Endothelial cell of umbilical vein (primary cell): Measurements from ENCODE around the gene CORO7. TPM values are rescaled to one million over a fixed set of nuclear protein-coding genes. Genes with fewer than 3 reads are reported as not detected.

Experiments
- BruUV-seq: library from RNA; stranded (reverse); fragments of 400-500 nt; replicated peaks from 2 replicates; lab custom pipeline; 2021; lab: Mats Ljungman, UMichigan
- CTCF ChIA-PET: fragments of 300-600, 350-600 bp; sonication (Branson Sonifier 250); formaldehyde crosslinking; loops from one replicate; lab custom pipeline; 2021; ENCODE audit warnings: antibody characterized with exemption, inconsistent platforms; lab: Charles Lee
- POLR2A ChIA-PET: fragments of 300-600, 350-600 bp; sonication (Branson Sonifier 250); formaldehyde crosslinking; loops from one replicate; lab custom pipeline; 2021; ENCODE audit warnings: antibody characterized with exemption, inconsistent platforms; lab: Charles Lee
- DNase-seq: peaks from one replicate; pipeline ENCODE4 v3.0.0-alpha.2; 2011; ENCODE audit warnings: low read depth, low spot score
- FAIRE-seq: peaks from 2 replicates; lab custom pipeline; 2011; peaks lifted over from hg19 to GRCh38; lab: Jason Lieb, UNC
- H2AFZ ChIP-seq: 2 replicates; pipeline ENCODE4 v1.6.0; 2012; ENCODE audit warnings: low read depth, low read length, control low read depth, inconsistent platforms
- H3K27ac ChIP-seq: 2 replicates; pipeline ENCODE4 v1.5.1; 2011; ENCODE audit warnings: low read depth, mild to moderate bottlenecking, control low read depth, low read length, moderate library complexity; ENCODE audit not compliant: insufficient read depth
- H3K27me3 ChIP-seq, 2 experiments: 2 replicates each; pipeline versions ENCODE4 v1.6.0 to v1.6.1; 2011; ENCODE audit warnings: low read length in 2 of 2, mixed read lengths in 1 of 2; ENCODE audit not compliant: control insufficient read depth in 2 of 2, insufficient read depth in 2 of 2
- H3K36me3 ChIP-seq, 2 experiments: 2 replicates in 1 of 2; 3 replicates in 1 of 2; pipeline ENCODE4 v1.5.1; 2011; ENCODE audit warnings: low read length in 2 of 2, mild to moderate bottlenecking in 1 of 2, moderate library complexity in 1 of 2; ENCODE audit not compliant: control insufficient read depth in 2 of 2, insufficient read depth in 2 of 2; ENCODE audit errors: extremely low read depth in 1 of 2
- H3K4me1 ChIP-seq: 3 replicates; pipeline ENCODE4 v1.5.1; 2011; ENCODE audit warnings: mild to moderate bottlenecking, low read length; ENCODE audit not compliant: control insufficient read depth, insufficient read depth; ENCODE audit errors: extremely low read depth
- H3K4me2 ChIP-seq: 2 replicates; pipeline ENCODE4 v1.6.1; 2011; ENCODE audit warnings: low read length, control low read depth, mixed read lengths; ENCODE audit not compliant: insufficient read depth
- H3K4me3 ChIP-seq, 3 experiments: fragments of 200-600 bp in 1 of 3; sonication (generic), shearing (Covaris generic) in 1 of 3; replicated peaks in 1 of 3; 2 replicates each; pipeline ENCODE4 v1.5.1; 2011 to 2016; ENCODE audit warnings: control low read depth in 3 of 3, low read length in 3 of 3, mild to moderate bottlenecking in 2 of 3, inconsistent platforms in 1 of 3, low read depth in 1 of 3, moderate library complexity in 1 of 3; ENCODE audit not compliant: insufficient read depth in 1 of 3
- H3K79me2 ChIP-seq: 2 replicates; pipeline ENCODE4 v1.6.0; 2012; ENCODE audit warnings: low read length, inconsistent platforms; ENCODE audit not compliant: control insufficient read depth, insufficient read depth
- H3K9ac ChIP-seq: replicated peaks from 2 replicates; pipeline ENCODE3; 2011; ENCODE audit warnings: low read length, control low read depth; ENCODE audit not compliant: insufficient read depth; ENCODE audit errors: extremely low read depth
- H3K9me1 ChIP-seq: replicated peaks from 3 replicates; pipeline ENCODE4 v1.6.0; 2011; ENCODE audit warnings: mild to moderate bottlenecking, low read length; ENCODE audit not compliant: control insufficient read depth, insufficient read depth; ENCODE audit errors: extremely low read depth
- H3K9me3 ChIP-seq: replicated peaks from 2 replicates; pipeline ENCODE4 v1.5.1; 2012; ENCODE audit warnings: low read length, inconsistent platforms; ENCODE audit not compliant: control insufficient read depth, insufficient read depth
- H4K20me1 ChIP-seq: replicated peaks from 2 replicates; pipeline ENCODE3; 2011; ENCODE audit warnings: mild to moderate bottlenecking, low read length; ENCODE audit not compliant: control insufficient read depth, insufficient read depth; ENCODE audit errors: extremely low read depth
- CTCF ChIP-seq, 2 donors: IDR thresholded peaks; 1 replicate in 1 of 2; 2 replicates in 1 of 2; pipeline ENCODE4 v1.5.1; 2011; ENCODE audit warnings: low read length in 2 of 2, mild to moderate bottlenecking in 2 of 2, moderate library complexity in 2 of 2, control low read depth in 1 of 2, inconsistent platforms in 1 of 2, low read depth in 1 of 2; ENCODE audit not compliant: insufficient read depth in 1 of 2; ENCODE audit errors: extremely low read depth in 1 of 2
- EZH2 ChIP-seq: IDR thresholded peaks from 2 replicates; pipeline ENCODE4 v1.6.1; 2012; ENCODE audit warnings: borderline replicate concordance, low read depth, mild to moderate bottlenecking, moderate library complexity, low read length, inconsistent platforms; ENCODE audit not compliant: severe bottlenecking
- FOS ChIP-seq: IDR thresholded peaks from 2 replicates; pipeline ENCODE4 v1.6.1; 2011; ENCODE audit warnings: mild to moderate bottlenecking, low read length, moderate library complexity, borderline replicate concordance; ENCODE audit not compliant: insufficient read depth
- GATA2 ChIP-seq: IDR thresholded peaks from 2 replicates; pipeline ENCODE4 v1.7.0; 2011; ENCODE audit warnings: low read depth, mild to moderate bottlenecking, moderate library complexity, mixed read lengths, low read length; ENCODE audit not compliant: insufficient read length, insufficient read depth
- JUN ChIP-seq: IDR thresholded peaks from 2 replicates; pipeline ENCODE4 v1.6.1; 2011; ENCODE audit warnings: borderline replicate concordance, low read depth; ENCODE audit not compliant: insufficient read length, insufficient read depth
- MAX ChIP-seq: IDR thresholded peaks from 2 replicates; pipeline ENCODE4 v1.6.1; 2011; ENCODE audit not compliant: insufficient read depth, insufficient read length
- MYC ChIP-seq: IDR thresholded peaks from one replicate; pipeline ENCODE4 v1.6.1; 2011; ENCODE audit warnings: mild to moderate bottlenecking, low read depth, low read length
- POLR2A ChIP-seq: IDR thresholded peaks from 2 replicates; pipeline ENCODE4 v1.6.1; 2012; ENCODE audit warnings: low read depth, mild to moderate bottlenecking, control low read depth, low read length
- POLR2AphosphoS5 ChIP-seq: IDR thresholded peaks from 2 replicates; pipeline ENCODE4 v1.6.1; 2012; ENCODE audit warnings: low read depth, mild to moderate bottlenecking, control low read depth, low read length, moderate library complexity; ENCODE audit not compliant: insufficient read depth
- dilution Hi-C: fragments of 300-500 bp; cut with MboI; formaldehyde crosslinking; loops from one replicate; pipeline ENCODE4 v1.15.0; 2019; ENCODE audit warnings: low sequenced_read_pairs; ENCODE audit not compliant: extremely low pct_ligation_motif_present
- intact Hi-C: fragments of 100-400 bp; cut with micrococcal nuclease; formaldehyde crosslinking; loops from one replicate; pipeline ENCODE4 v1.10.0; 2022
- polyA plus RNA-seq, 4 experiments: library from polyadenylated mRNA; depleted of rRNA in 3 of 4; stranded (reverse) in 3 of 4; unstranded in 1 of 4; fragments of >200 nt; gene quantifications; 2 replicates each; pipeline versions ENCODE4 v1.2.1 to v1.2.3, GENCODE V29; 2011 to 2012; ENCODE audit warnings: missing spikeins in 1 of 4
- total RNA-seq: library from RNA; stranded (reverse); gene quantifications from 2 replicates; pipeline ENCODE4 v1.2.3, GENCODE V29; 2021

CORO7 gene
- total and polyA plus RNA-seq, 2 donors (not counting 3 experiments of a cell fraction or from before 2014, with no cell fraction given) = 42.5 to 72.3 TPM

- Histone ChIP-seq H4K20me1 (no peaks in the 10 kb centered on the region), H3K27ac (no peak overlapping the region), H3K9me1 (no peaks in the 10 kb centered on the region), H3K27me3 (no peaks in the 10 kb centered on the region), H3K36me3 (peaks cover 0 to 16% of the 10 kb centered on the region in 2 experiments), H2AFZ (no peak overlapping the region), H3K4me3 (no peak overlapping the region), H3K9me3 (no peaks in the 10 kb centered on the region), H3K4me2 (no peak overlapping the region), H3K9ac (no peak overlapping the region), H3K4me1 (peaks cover 3% of the 10 kb centered on the region), H3K79me2 (no peaks in the 10 kb centered on the region)
- DNase-seq = no peak
- POLR2A ChIA-PET = no interaction called here
- dilution Hi-C loops = no loop called here
- no peak for TF ChIP-seq EZH2
- no peak for TF ChIP-seq MYC
- TF ChIP-seq FOS = no peak
- TF ChIP-seq POLR2AphosphoS5 = no peak
- TF ChIP-seq POLR2A = no peak
- no peak for TF ChIP-seq MAX
- no peak for TF ChIP-seq JUN
- TF ChIP-seq GATA2 = no peak
- TF ChIP-seq CTCF (IDR thresholded peaks at IDR 0.05; ENCODE audit: extremely low read depth in 1 of 2, insufficient read depth in 1 of 2, low read depth in 1 of 2, low read length in 2 of 2) = no peak
- BruUV-seq = no TSS peak
- intact Hi-C loops = no loop called here
- CTCF ChIA-PET = interaction anchor here (0.7 kb wide), 1 partner anchor 46 kb away, joined by 3 read pairs; no protein-coding TSS in a partner anchor
- no peak for FAIRE-seq
These were observed 59.6 kb downstream of the CORO7 start for GRCh38 chr16:4356820-4357219.
